Spleen (tissue), 11 donors: ENCODE measurements around the gene SEMA5A. TPM values are rescaled to one million over a fixed set of nuclear protein-coding genes. Genes with fewer than 3 reads are reported as not detected.

ENCODE experiments used
- DNase-seq: peaks from one replicate; pipeline ENCODE4 v3.0.0-alpha.2; 2020
- H3K27ac ChIP-seq, 8 donors: fragments of 200-600 bp; sonication (generic) in 7 of 8; 1 replicate in 4 of 8; 2 replicates in 4 of 8; pipeline versions ENCODE4 v1.5.0 to v1.8.0; 2016 to 2021; ENCODE audit warnings: inconsistent platforms in 4 of 8, mild to moderate bottlenecking in 4 of 8, moderate library complexity in 1 of 8
- H3K27me3 ChIP-seq, 7 donors: fragments of 200-600 bp; sonication (generic) in 6 of 7; replicated peaks in 1 of 7; 1 replicate in 4 of 7; 2 replicates in 3 of 7; pipeline versions ENCODE4 v1.5.0 to v1.8.0; 2016 to 2021; ENCODE audit warnings: inconsistent platforms in 3 of 7, mild to moderate bottlenecking in 1 of 7
- H3K36me3 ChIP-seq, 6 donors: fragments of 200-600 bp; sonication (generic) in 5 of 6; 1 replicate in 4 of 6; 2 replicates in 2 of 6; pipeline versions ENCODE4 v1.5.0 to v1.8.0; 2016 to 2021; ENCODE audit warnings: inconsistent platforms in 2 of 6
- H3K4me1 ChIP-seq, 6 donors: fragments of 200-600 bp; sonication (generic) in 5 of 6; 1 replicate in 3 of 6; 2 replicates in 3 of 6; pipeline versions ENCODE4 v1.5.0 to v1.8.0; 2016 to 2021; ENCODE audit warnings: inconsistent platforms in 3 of 6
- H3K4me3 ChIP-seq, 8 donors: fragments of 200-600 bp; sonication (generic) in 7 of 8; 1 replicate in 4 of 8; 2 replicates in 4 of 8; pipeline versions ENCODE4 v1.5.0 to v1.8.0; 2016 to 2021; ENCODE audit warnings: inconsistent platforms in 4 of 8, mild to moderate bottlenecking in 4 of 8, moderate library complexity in 2 of 8
- H3K9me3 ChIP-seq, 8 donors: fragments of 200-600 bp; sonication (generic) in 7 of 8; 1 replicate in 4 of 8; 2 replicates in 4 of 8; pipeline versions ENCODE4 v1.5.0 to v1.8.0; 2016 to 2021; ENCODE audit warnings: inconsistent platforms in 4 of 8
- CTCF ChIP-seq, 11 experiments: fragments of 200-600 bp in 7 of 11; fragments of 450-650 bp in 4 of 11; sonication (generic) in 4 of 11; IDR thresholded peaks in 8 of 11; conservative IDR thresholded peaks in 3 of 11; 1 replicate in 7 of 11; 2 replicates in 4 of 11; pipeline versions ENCODE4 v1.4.0 to v1.8.0; 2016 to 2021; ENCODE audit warnings: antibody characterized with exemption in 11 of 11, inconsistent platforms in 4 of 11, mild to moderate bottlenecking in 1 of 11
- POLR2A ChIP-seq, 3 donors: fragments of 450-650 bp; IDR thresholded peaks; one replicate each; pipeline ENCODE4 v1.5.1; 2017; ENCODE audit warnings: antibody characterized with exemption in 3 of 3, mild to moderate bottlenecking in 1 of 3
- POLR2AphosphoS5 ChIP-seq, 3 donors: sonication (generic); formaldehyde crosslinking; IDR thresholded peaks; one replicate each; pipeline ENCODE4 v1.5.1; 2017; ENCODE audit warnings: antibody characterized with exemption in 3 of 3
- WGBS, 5 donors: extraction: QIAGEN DNeasy Blood & Tissue Kit in 3 of 5; methylation state at CpG; one replicate each; pipeline versions ENCODE4 v1.1.5 to v1.1.7; 2013 to 2018; 5-methylcytosine and 5-hydroxymethylcytosine counted together
- intact Hi-C: fragments of 100-400 bp; cut with DNase I; formaldehyde crosslinking; loops from one replicate; pipeline ENCODE4 v1.15.0; 2023; ENCODE audit warnings: low total_unique reads
- polyA plus RNA-seq, 3 donors: library from polyadenylated mRNA; stranded (reverse); fragments of 200-250 nt; gene quantifications; one replicate each; pipeline ENCODE4 v1.2.1, GENCODE V29; 2013
- total RNA-seq, 7 donors: library from RNA; depleted of rRNA in 3 of 7; stranded (reverse); fragments of >200 nt in 3 of 7; fragmentation: NEBNext Ultra II Directional in 4 of 7; extraction: Animal tissue kit (Norgen Biotek cat#: 25700) in 4 of 7; gene quantifications; one replicate each; pipeline versions ENCODE4 v1.1.0 to v1.2.1, GENCODE V29; 2016 to 2021
- donor health status: healthy with polysubstance abuse.
- donor health status: DM: no; HTN: no; CAD: no; lungs with moderate emphysema.
- donor health status: DM: no; HTN: no; CAD: no.
- donor health status: Bipolar disorder and iron deficiency.
- donor health status: healthy.
- donor health status: DM: no; HTN: no; CAD: no.
- donor health status: DM: yes; HTN: yes; CAD: no.

SEMA5A gene
- total and polyA plus RNA-seq, 10 donors, result 1.4 to 30.9 (median 13.1) TPM

- DNase-seq, result no peak
- no peaks in the 10 kb centered on the region for H3K27me3 ChIP-seq
- intact Hi-C loops, result no loop called here
- no peak overlapping the region for H3K4me3 ChIP-seq
- H3K9me3 ChIP-seq, result peaks cover 0 to 21% (median 3%) of the 10 kb centered on the region in 8 donors
- 83 to 88% (median 87%) methylated on average over 4 of the region's 4 CpGs for WGBS, 5 donors
- no peak overlapping the region for H3K27ac ChIP-seq
- H3K4me1 ChIP-seq, result no peaks in the 10 kb centered on the region
- no peaks in the 10 kb centered on the region for H3K36me3 ChIP-seq
- TF ChIP-seq CTCF (IDR thresholded peaks at IDR 0.05 in 8 of 11, conservative IDR thresholded peaks at IDR 0.05 in 3 of 11), result no peak
- TF ChIP-seq POLR2AphosphoS5 (IDR thresholded peaks at IDR 0.05), result no peak
- TF ChIP-seq POLR2A (IDR thresholded peaks at IDR 0.05), result no peak
Observed at GRCh38 chr5:9451037-9451436, 94.8 kb downstream of the SEMA5A start.

- H3K9me3 ChIP-seq, result peaks cover 0 to 42% (median 9%) of the 10 kb centered on the region in 8 donors
- intact Hi-C loops, result no loop called here
- no peaks in the 10 kb centered on the region for H3K36me3 ChIP-seq
- H3K4me3 ChIP-seq, result no peak overlapping the region
- H3K27ac ChIP-seq, result no peak overlapping the region
- no peaks in the 10 kb centered on the region for H3K27me3 ChIP-seq
- no peak for DNase-seq
- TF ChIP-seq POLR2AphosphoS5 (IDR thresholded peaks at IDR 0.05), result no peak
- no peak for TF ChIP-seq CTCF (IDR thresholded peaks at IDR 0.05 in 8 of 11, conservative IDR thresholded peaks at IDR 0.05 in 3 of 11)
- TF ChIP-seq POLR2A (IDR thresholded peaks at IDR 0.05), result no peak
- WGBS, 5 donors, result 79 to 93% (median 85%) methylated on average over 2 of the region's 2 CpGs
- no peaks in the 10 kb centered on the region for H3K4me1 ChIP-seq
Observed at GRCh38 chr5:9447691-9448090, 98.2 kb downstream of the SEMA5A start.

GRCh38 chr5:9445826-9446388, 100.0 kb downstream of the SEMA5A start:
- intact Hi-C loops, result no loop called here
- H3K4me1 ChIP-seq, result no peaks in the 10 kb centered on the region
- H3K9me3 ChIP-seq, result peaks cover 0 to 41% (median 9%) of the 10 kb centered on the region in 8 donors
- H3K4me3 ChIP-seq, result no peak overlapping the region
- H3K36me3 ChIP-seq, result no peaks in the 10 kb centered on the region
- DNase-seq, result no peak
- 61 to 74% (median 63%) methylated on average over 2 of the region's 2 CpGs for WGBS, 5 donors
- no peak overlapping the region for H3K27ac ChIP-seq
- H3K27me3 ChIP-seq, result no peaks in the 10 kb centered on the region
- no peak for TF ChIP-seq POLR2AphosphoS5 (IDR thresholded peaks at IDR 0.05)
- no peak for TF ChIP-seq CTCF (IDR thresholded peaks at IDR 0.05 in 8 of 11, conservative IDR thresholded peaks at IDR 0.05 in 3 of 11)
- no peak for TF ChIP-seq POLR2A (IDR thresholded peaks at IDR 0.05)

- no peaks in the 10 kb centered on the region for H3K27me3 ChIP-seq
- TF ChIP-seq POLR2A (IDR thresholded peaks at IDR 0.05), result no peak
- no peak for TF ChIP-seq CTCF (IDR thresholded peaks at IDR 0.05 in 8 of 11, conservative IDR thresholded peaks at IDR 0.05 in 3 of 11)
- no peak for TF ChIP-seq POLR2AphosphoS5 (IDR thresholded peaks at IDR 0.05)
- H3K4me1 ChIP-seq, result no peaks in the 10 kb centered on the region
- H3K4me3 ChIP-seq, result no peak overlapping the region
- no peak for DNase-seq
- intact Hi-C loops, result no loop called here
- 73 to 77% (median 76%) methylated on average over 3 of the region's 3 CpGs for WGBS, 5 donors
- peaks cover 0 to 41% (median 9%) of the 10 kb centered on the region in 8 donors for H3K9me3 ChIP-seq
- no peak overlapping the region for H3K27ac ChIP-seq
- no peaks in the 10 kb centered on the region for H3K36me3 ChIP-seq
Observed at GRCh38 chr5:9444346-9444745, 101.5 kb downstream of the SEMA5A start.
